HG02885 (cell line): ENCODE data around the gene LTO1.
"Not testable (repeated sequence)": the region's sequence is repeated elsewhere in the genome, so short reads cannot be mapped to it uniquely, and the experiment has no call there.

ENCODE experiments used
- ATAC-seq: cut with Tn5 transposase; IDR thresholded peaks from one replicate; pipeline ENCODE4 v1.9.1; 2021; ENCODE audit warnings: mild to moderate bottlenecking; ENCODE audit not compliant: unreplicated experiment, poor library complexity

LTO1 gene

GRCh38 chr11:69637941-69638871 lies 36.9 kb downstream of the LTO1 start:
- ATAC-seq: no peak

GRCh38 chr11:69637198-69637940 lies 37.8 kb downstream of the LTO1 start:
- no peak for ATAC-seq

GRCh38 chr11:69636512-69637197 lies 38.5 kb downstream of the LTO1 start:
- ATAC-seq: no peak

GRCh38 chr11:69635804-69636511 lies 39.2 kb downstream of the LTO1 start:
- no peak for ATAC-seq

- ATAC-seq: no peak
These were observed 40.0 kb downstream of the LTO1 start for GRCh38 chr11:69635195-69635594.

GRCh38 chr11:69634590-69634989 lies 40.6 kb downstream of the LTO1 start:
- ATAC-seq: no peak

GRCh38 chr11:69634069-69634468 lies 41.1 kb downstream of the LTO1 start:
- no peak for ATAC-seq

GRCh38 chr11:69632900-69633299 lies 42.3 kb downstream of the LTO1 start:
- ATAC-seq: no peak

- no peak for ATAC-seq
These were observed 44.7 kb downstream of the LTO1 start for GRCh38 chr11:69630424-69630823.

GRCh38 chr11:69630017-69630416 lies 45.1 kb downstream of the LTO1 start:
- ATAC-seq: no peak

- no peak for ATAC-seq
These were observed 47.6 kb downstream of the LTO1 start for GRCh38 chr11:69627551-69627950.

GRCh38 chr11:69625476-69625875 lies 49.7 kb downstream of the LTO1 start:
- no peak for ATAC-seq

- no peak for ATAC-seq
These were observed 50.9 kb downstream of the LTO1 start for GRCh38 chr11:69624293-69624692.

GRCh38 chr11:69622097-69622681 lies 53.0 kb downstream of the LTO1 start:
- not testable (repeated sequence) for ATAC-seq

GRCh38 chr11:69620683-69621290 lies 54.4 kb downstream of the LTO1 start:
- no peak for ATAC-seq

GRCh38 chr11:69618237-69618636 lies 56.9 kb downstream of the LTO1 start:
- ATAC-seq: no peak

GRCh38 chr11:69617682-69618081 lies 57.5 kb downstream of the LTO1 start:
- no peak for ATAC-seq

GRCh38 chr11:69617220-69617619 lies 57.9 kb downstream of the LTO1 start:
- ATAC-seq: no peak
